Gastrocnemius medialis (tissue), 4 donors: ENCODE measurements around the gene CCDC171.
"Not testable (repeated sequence)": the region's sequence is repeated elsewhere in the genome, so short reads cannot be mapped to it uniquely, and the experiment has no call there.

Experiments
- CTCF ChIP-seq, 5 experiments: fragments of 450-650 bp in 3 of 5; fragments of 200-600 bp in 2 of 5; sonication (generic) in 2 of 5; IDR thresholded peaks in 4 of 5; conservative IDR thresholded peaks in 1 of 5; 1 replicate in 4 of 5; 2 replicates in 1 of 5; pipeline ENCODE4 v1.5.1; 2016 to 2019; ENCODE audit warnings: antibody characterized with exemption in 5 of 5, mild to moderate bottlenecking in 3 of 5, moderate library complexity in 3 of 5
- POLR2A ChIP-seq, 2 donors: fragments of 450-650 bp; IDR thresholded peaks; one replicate each; pipeline ENCODE4 v1.6.1; 2017; ENCODE audit warnings: antibody characterized with exemption in 2 of 2, mild to moderate bottlenecking in 2 of 2, moderate library complexity in 2 of 2

GRCh38 chr9:15527035-15527434 lies 25.8 kb upstream of the CCDC171 start:
- not testable (repeated sequence) for TF ChIP-seq CTCF (IDR thresholded peaks at IDR 0.05 in 4 of 5, conservative IDR thresholded peaks at IDR 0.05 in 1 of 5); POLR2A (IDR thresholded peaks at IDR 0.05)
